Tibial nerve (tissue), 4 donors: ENCODE data around the gene KXD1.

ENCODE experiments used
- CTCF ChIP-seq, 5 experiments: fragments of 200-600 bp in 3 of 5; fragments of 450-650 bp in 2 of 5; sonication (generic) in 3 of 5; IDR thresholded peaks; one replicate each; pipeline ENCODE4 v1.5.1; 2016 to 2019; ENCODE audit warnings: antibody characterized with exemption in 5 of 5, mild to moderate bottlenecking in 3 of 5, moderate library complexity in 2 of 5
- EP300 ChIP-seq, 2 donors: sonication (generic); formaldehyde crosslinking; IDR thresholded peaks; one replicate each; pipeline ENCODE4 v1.6.1; 2017; ENCODE audit warnings: antibody characterized with exemption in 2 of 2, mild to moderate bottlenecking in 1 of 2
- POLR2A ChIP-seq, 2 donors: fragments of 450-650 bp; IDR thresholded peaks; one replicate each; pipeline ENCODE4 v1.6.1; 2017; ENCODE audit warnings: antibody characterized with exemption in 2 of 2, mild to moderate bottlenecking in 2 of 2, moderate library complexity in 2 of 2

DNA sequence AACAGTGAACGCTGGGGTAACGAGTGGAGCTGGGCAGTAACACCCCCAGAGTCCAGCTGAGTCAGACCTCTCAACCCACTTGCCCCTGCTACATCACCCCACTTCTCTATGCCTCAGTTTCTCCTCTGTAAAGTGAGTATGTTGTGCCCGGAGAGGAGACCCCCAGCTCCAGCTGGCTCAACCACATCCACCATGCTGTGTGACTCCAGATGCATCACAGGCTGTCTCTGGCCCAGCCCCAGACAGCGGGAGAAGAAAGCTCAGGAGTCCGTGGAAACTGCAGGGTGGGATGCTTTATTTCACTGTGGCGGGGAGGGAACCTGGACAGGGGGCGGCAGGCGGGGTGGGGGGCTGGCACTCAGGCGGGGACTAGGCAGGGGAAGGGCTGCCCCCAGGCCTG lies 26.2 kb upstream of the KXD1 start:
- TF ChIP-seq CTCF (IDR thresholded peaks at IDR 0.05) (no peak), POLR2A (IDR thresholded peaks at IDR 0.05) (no peak), EP300 (IDR thresholded peaks at IDR 0.05) (no peak)
